H1 (cell line): ENCODE data around the gene TMPRSS12. TPM values are rescaled to one million over a fixed set of nuclear protein-coding genes. Genes with fewer than 3 reads are reported as not detected.

Experiments
- CTCF ChIA-PET: fragments of 300-600 bp; sonication (Branson Sonifier 250); formaldehyde crosslinking; loops from one replicate; lab custom pipeline; 2021; ENCODE audit not compliant: partially characterized antibody; lab: Charles Lee
- POLR2A ChIA-PET: fragments of 300-600 bp; sonication (Branson Sonifier 250); formaldehyde crosslinking; loops from one replicate; lab custom pipeline; 2021; ENCODE audit warnings: inconsistent platforms; ENCODE audit not compliant: partially characterized antibody; lab: Charles Lee
- DNase-seq, 2 experiments: peaks; one replicate each; pipeline versions ENCODE4 v3.0.0 to v3.0.0-alpha.2; 2010 to 2022; ENCODE audit warnings: low spot score in 2 of 2, low read depth in 1 of 2, mixed read lengths in 1 of 2
- FAIRE-seq: peaks from 2 replicates; lab custom pipeline; 2011; peaks lifted over from hg19 to GRCh38; lab: Jason Lieb, UNC
- H2AFZ ChIP-seq: 2 replicates; pipeline ENCODE4 v1.8.1; 2012; ENCODE audit warnings: low read length, inconsistent platforms
- H2AK5ac ChIP-seq: 2 replicates; pipeline ENCODE4 v1.6.1; 2013; ENCODE audit warnings: low read depth, low read length
- H2BK120ac ChIP-seq: replicated peaks from 2 replicates; pipeline ENCODE3; 2013; ENCODE audit warnings: low read depth, low read length, inconsistent platforms
- H2BK12ac ChIP-seq: 2 replicates; pipeline ENCODE4 v1.6.1; 2013; ENCODE audit warnings: low read depth, low read length
- H2BK15ac ChIP-seq: 2 replicates; pipeline ENCODE4 v1.6.1; 2013; ENCODE audit warnings: low read length
- H2BK20ac ChIP-seq: 2 replicates; pipeline ENCODE4 v1.6.1; 2013; ENCODE audit warnings: low read length
- H2BK5ac ChIP-seq: 2 replicates; pipeline ENCODE4 v1.6.1; 2013; ENCODE audit warnings: low read depth, low read length
- H3K14ac ChIP-seq: 2 replicates; pipeline ENCODE4 v1.6.1; 2013; ENCODE audit warnings: inconsistent platforms; ENCODE audit not compliant: insufficient read length
- H3K18ac ChIP-seq: 2 replicates; pipeline ENCODE4 v1.6.1; 2013; ENCODE audit warnings: low read length; ENCODE audit errors: extremely low read depth
- H3K23ac ChIP-seq: 2 replicates; pipeline ENCODE4 v1.6.1; 2013; ENCODE audit warnings: inconsistent platforms; ENCODE audit not compliant: insufficient read length
- H3K23me2 ChIP-seq: 2 replicates; pipeline ENCODE4 v1.6.1; 2013; ENCODE audit warnings: low read depth, low read length
- H3K27ac ChIP-seq: 2 replicates; pipeline ENCODE4 v1.6.1; 2011; ENCODE audit warnings: low read depth, low read length, inconsistent platforms
- H3K27me3 ChIP-seq, 4 experiments: replicated peaks in 1 of 4; 1 replicate in 1 of 4; 2 replicates in 3 of 4; pipeline versions ENCODE4 v1.6.1 to v1.8.1; 2011 to 2013; ENCODE audit warnings: low read length in 3 of 4, mild to moderate bottlenecking in 3 of 4, inconsistent platforms in 2 of 4, mixed read lengths in 2 of 4, moderate library complexity in 1 of 4; ENCODE audit not compliant: control insufficient read depth in 3 of 4, insufficient read depth in 3 of 4; ENCODE audit errors: extremely low read depth in 1 of 4
- H3K36me3 ChIP-seq, 4 experiments: 2 replicates each; pipeline versions ENCODE4 v1.6.1 to v1.8.1; 2011 to 2013; ENCODE audit warnings: mild to moderate bottlenecking in 4 of 4, low read length in 3 of 4, moderate library complexity in 2 of 4, control low read depth in 1 of 4, inconsistent platforms in 1 of 4; ENCODE audit not compliant: insufficient read depth in 4 of 4, control insufficient read depth in 2 of 4
- H3K4ac ChIP-seq: replicated peaks from 2 replicates; pipeline ENCODE3; 2013; ENCODE audit warnings: low read length, low read depth, mixed read lengths, inconsistent platforms; ENCODE audit not compliant: insufficient read length
- H3K4me1 ChIP-seq, 4 experiments: replicated peaks in 1 of 4; 1 replicate in 1 of 4; 2 replicates in 3 of 4; pipeline versions ENCODE4 v1.6.1 to v1.8.1; 2011 to 2013; ENCODE audit warnings: low read length in 3 of 4, inconsistent platforms in 2 of 4, mixed read lengths in 1 of 4; ENCODE audit not compliant: insufficient read depth in 4 of 4, control insufficient read depth in 3 of 4
- H3K4me2 ChIP-seq, 2 experiments: 2 replicates each; pipeline versions ENCODE4 v1.6.1 to v1.8.1; 2011 to 2013; ENCODE audit warnings: low read depth in 2 of 2, low read length in 2 of 2, control low read depth in 1 of 2, inconsistent platforms in 1 of 2, mild to moderate bottlenecking in 1 of 2; ENCODE audit not compliant: insufficient read depth in 1 of 2
- H3K4me3 ChIP-seq, 4 experiments: fragments of 200-600, 300-600 bp in 1 of 4; sonication (generic), shearing (Covaris generic), sonication (Bioruptor Twin) in 1 of 4; 2 replicates each; pipeline versions ENCODE4 v1.5.1 to v1.8.1; 2011 to 2016; ENCODE audit warnings: low read length in 4 of 4, low read depth in 3 of 4, control low read depth in 2 of 4, inconsistent platforms in 2 of 4, mild to moderate bottlenecking in 2 of 4, mixed read lengths in 1 of 4, moderate library complexity in 1 of 4; ENCODE audit not compliant: insufficient read depth in 2 of 4; ENCODE audit errors: extremely low read depth in 1 of 4
- H3K56ac ChIP-seq: replicated peaks from 2 replicates; pipeline ENCODE3; 2013; ENCODE audit warnings: low read depth, mild to moderate bottlenecking, mixed read lengths, low read length, inconsistent platforms; ENCODE audit not compliant: insufficient read length
- H3K79me1 ChIP-seq: 2 replicates; pipeline ENCODE4 v1.6.1; 2013; ENCODE audit warnings: low read depth, low read length, control low read depth
- H3K79me2 ChIP-seq, 2 experiments: 2 replicates each; pipeline versions ENCODE4 v1.6.1 to v1.8.1; 2012 to 2013; ENCODE audit warnings: low read length in 2 of 2, mild to moderate bottlenecking in 2 of 2, inconsistent platforms in 1 of 2; ENCODE audit not compliant: insufficient read depth in 2 of 2, control insufficient read depth in 1 of 2
- H3K9ac ChIP-seq, 4 experiments: replicated peaks in 1 of 4; 1 replicate in 1 of 4; 2 replicates in 3 of 4; pipeline versions ENCODE4 v1.6.1 to v1.8.1; 2011 to 2013; ENCODE audit warnings: low read depth in 3 of 4, low read length in 3 of 4, control low read depth in 2 of 4, mild to moderate bottlenecking in 2 of 4, moderate library complexity in 2 of 4, inconsistent platforms in 1 of 4; ENCODE audit errors: extremely low read depth in 1 of 4
- H3K9me3 ChIP-seq, 2 experiments: 2 replicates each; pipeline versions ENCODE4 v1.6.1 to v1.8.1; 2012 to 2013; ENCODE audit warnings: mild to moderate bottlenecking in 2 of 2, moderate library complexity in 2 of 2, control low read depth in 1 of 2, inconsistent platforms in 1 of 2, low read depth in 1 of 2, low read length in 1 of 2, mixed read lengths in 1 of 2; ENCODE audit not compliant: insufficient read depth in 2 of 2
- H4K20me1 ChIP-seq, 2 experiments: replicated peaks in 1 of 2; 2 replicates each; pipeline versions ENCODE3 to v1.8.1; 2011 to 2013; ENCODE audit warnings: inconsistent platforms in 2 of 2, low read length in 2 of 2, mild to moderate bottlenecking in 1 of 2; ENCODE audit not compliant: insufficient read depth in 2 of 2, control insufficient read depth in 1 of 2
- H4K5ac ChIP-seq: 2 replicates; pipeline ENCODE4 v1.6.1; 2013; ENCODE audit warnings: low read length, low read depth, mixed read lengths, inconsistent platforms; ENCODE audit not compliant: insufficient read length
- H4K8ac ChIP-seq: 2 replicates; pipeline ENCODE4 v1.8.0; 2013; ENCODE audit warnings: mild to moderate bottlenecking, moderate library complexity, low read length, inconsistent platforms; ENCODE audit not compliant: insufficient read depth; ENCODE audit errors: extremely low read depth
- H4K91ac ChIP-seq: replicated peaks from 2 replicates; pipeline ENCODE3; 2013; ENCODE audit warnings: low read length, mixed read lengths, inconsistent platforms; ENCODE audit not compliant: insufficient read length
- PHF8 ChIP-seq: fragments of 200-600 bp; sonication (generic); conservative IDR thresholded peaks from 2 replicates; pipeline ENCODE4 v1.7.1; 2012; ENCODE audit warnings: low read depth, mild to moderate bottlenecking, inconsistent platforms, low read length, moderate library complexity
- SP1 ChIP-seq: IDR thresholded peaks from 2 replicates; pipeline ENCODE4 v1.6.1; 2011; ENCODE audit warnings: low read depth, low read length
- WGBS, 2 experiments: shearing (Covaris generic) in 1 of 2; methylation state at CpG; one replicate each; pipeline versions ENCODE4 v1.1.6 to v1.1.7; 2013 to 2015; ENCODE audit warnings: low lambda C conversion rate in 2 of 2, mixed read lengths in 2 of 2, inconsistent platforms in 1 of 2, low coverage in 1 of 2, missing lambda C conversion rate in 1 of 2; ENCODE audit not compliant: insufficient replicate concordance in 2 of 2, insufficient coverage in 1 of 2, insufficient read length in 1 of 2; ENCODE audit errors: extremely low coverage in 1 of 2, missing lambda C conversion rate in 1 of 2; 5-methylcytosine and 5-hydroxymethylcytosine counted together
- polyA plus RNA-seq, 7 experiments: library from polyadenylated mRNA; depleted of rRNA in 3 of 7; stranded (reverse) in 5 of 7; unstranded in 2 of 7; fragments of >200 nt in 5 of 7; fragments of 200-250 nt in 2 of 7; gene quantifications; 1 replicate in 5 of 7; 2 replicates in 1 of 7; 4 replicates in 1 of 7; pipeline versions ENCODE4 v1.2.1 to v1.2.3, GENCODE V29; 2011 to 2013; ENCODE audit warnings: missing spikeins in 2 of 7, mixed read lengths in 2 of 7
- total RNA-seq: library from RNA; stranded (reverse); fragmentation: NEBNext Ultra II Directional; extraction: Animal tissue kit (Norgen Biotek cat#: 25700); gene quantifications from 2 replicates; pipeline ENCODE4 v1.2.1, GENCODE V29; 2021

Gene TMPRSS12
- total and polyA plus RNA-seq, 2 of the 8 experiments (the other 6 are each of a cell fraction or from before 2014, with no cell fraction given) = not detected

- Histone ChIP-seq H3K27me3 (no peaks in the 10 kb centered on the region), H3K4me3 (no peak overlapping the region), H3K14ac (no peak overlapping the region), H2BK12ac (no peak overlapping the region), H4K5ac (no peak overlapping the region), H3K4me2 (no peak overlapping the region)
- POLR2A ChIA-PET = no interaction called here
- DNase-seq = no peak
- TF ChIP-seq PHF8 (no peak), SP1 (peak; percentile 54; the same call in 1 of the 2 replicates)
- TF ChIP-seq, all 59 proteins: peak for 1
- H3K23ac ChIP-seq = no peak overlapping the region
- no peaks in the 10 kb centered on the region for H3K79me2 ChIP-seq
- 87% methylated on average over 2 of the region's 2 CpGs; no CpG with 5 or more reads in 1 of the 2 experiments for WGBS, 2 experiments
- no peaks in the 10 kb centered on the region for H3K23me2 ChIP-seq
- no peak for FAIRE-seq
- H3K18ac ChIP-seq = no peak overlapping the region
- no peaks in the 10 kb centered on the region for H4K20me1 ChIP-seq
- no peak overlapping the region for H2AFZ ChIP-seq
- H3K4ac ChIP-seq = no peak overlapping the region
- no peak overlapping the region for H2BK15ac ChIP-seq
- no peaks in the 10 kb centered on the region for H3K4me1 ChIP-seq
- H2BK5ac ChIP-seq = 0 out of 2 replicates have a peak overlapping the region, but pooled peaks have one; percentile 5
- H4K8ac ChIP-seq = no peak overlapping the region
- no peak overlapping the region; a peak in 1 of 7 replicates for H3K9ac ChIP-seq
- no peak overlapping the region for H2BK120ac ChIP-seq
- H3K27ac ChIP-seq = no peak overlapping the region
- H3K36me3 ChIP-seq = no peaks in the 10 kb centered on the region
- no peak overlapping the region for H2AK5ac ChIP-seq
- H3K9me3 ChIP-seq = no peaks in the 10 kb centered on the region
- H3K79me1 ChIP-seq = no peaks in the 10 kb centered on the region
- no peak overlapping the region for H2BK20ac ChIP-seq
- H3K56ac ChIP-seq = no peak overlapping the region
- H4K91ac ChIP-seq = no peak overlapping the region
- CTCF ChIA-PET = no interaction called here
These were observed 90.9 kb downstream of the TMPRSS12 start for GRCh38 chr12:50933459-50934124.
